Progenitor cell of endocrine pancreas (in vitro differentiated cells): ENCODE results near the gene UPK1B. TPM values are rescaled to one million over a fixed set of nuclear protein-coding genes. Genes with fewer than 3 reads are reported as not detected.

Experiments
- DNase-seq: peaks from one replicate; pipeline ENCODE4 v3.0.0; 2021; ENCODE audit warnings: low spot score; ENCODE audit not compliant: unreplicated experiment
- H3K27ac Mint-ChIP-seq: 2 replicates; pipeline ENCODE4 v1.8.0; 2021; ENCODE audit warnings: mild to moderate bottlenecking, moderate library complexity, mixed read lengths
- H3K27me3 Mint-ChIP-seq: 2 replicates; pipeline ENCODE4 v1.8.0; 2021; ENCODE audit warnings: mixed read lengths
- H3K36me3 Mint-ChIP-seq: 2 replicates; pipeline ENCODE4 v1.8.0; 2022; ENCODE audit warnings: mixed read lengths; ENCODE audit not compliant: insufficient read depth
- H3K4me1 Mint-ChIP-seq: 2 replicates; pipeline ENCODE4 v1.8.0; 2021; ENCODE audit warnings: low read depth, mixed read lengths
- H3K4me3 Mint-ChIP-seq: 2 replicates; pipeline ENCODE4 v1.8.0; 2021; ENCODE audit warnings: low read depth, mild to moderate bottlenecking, moderate library complexity, mixed read lengths
- H3K9me3 Mint-ChIP-seq: 2 replicates; pipeline ENCODE4 v1.8.0; 2021; ENCODE audit warnings: low read depth, mixed read lengths
- total RNA-seq: library from RNA; stranded (reverse); gene quantifications from 2 replicates; pipeline ENCODE4 v1.2.1, GENCODE V29; 2021
- TF ChIP-seq, protein P1 (sequence below): fragments of 200-600 bp; sonication (generic); IDR thresholded peaks from one replicate; pipeline ENCODE4 v1.5.0; 2021; ENCODE audit warnings: antibody characterized with exemption, mild to moderate bottlenecking; ENCODE audit not compliant: unreplicated experiment

UPK1B gene
- total RNA-seq, 1 donor from 2014 or later, result 11.9 TPM

GRCh38 chr3:119223511-119223910 lies 50.1 kb downstream of the UPK1B start:
- H3K4me3 Mint-ChIP-seq, result no peak overlapping the region
- H3K9me3 Mint-ChIP-seq, result no peaks in the 10 kb centered on the region
- peaks cover 30% of the 10 kb centered on the region for H3K36me3 Mint-ChIP-seq
- TF ChIP-seq, protein P1, sequence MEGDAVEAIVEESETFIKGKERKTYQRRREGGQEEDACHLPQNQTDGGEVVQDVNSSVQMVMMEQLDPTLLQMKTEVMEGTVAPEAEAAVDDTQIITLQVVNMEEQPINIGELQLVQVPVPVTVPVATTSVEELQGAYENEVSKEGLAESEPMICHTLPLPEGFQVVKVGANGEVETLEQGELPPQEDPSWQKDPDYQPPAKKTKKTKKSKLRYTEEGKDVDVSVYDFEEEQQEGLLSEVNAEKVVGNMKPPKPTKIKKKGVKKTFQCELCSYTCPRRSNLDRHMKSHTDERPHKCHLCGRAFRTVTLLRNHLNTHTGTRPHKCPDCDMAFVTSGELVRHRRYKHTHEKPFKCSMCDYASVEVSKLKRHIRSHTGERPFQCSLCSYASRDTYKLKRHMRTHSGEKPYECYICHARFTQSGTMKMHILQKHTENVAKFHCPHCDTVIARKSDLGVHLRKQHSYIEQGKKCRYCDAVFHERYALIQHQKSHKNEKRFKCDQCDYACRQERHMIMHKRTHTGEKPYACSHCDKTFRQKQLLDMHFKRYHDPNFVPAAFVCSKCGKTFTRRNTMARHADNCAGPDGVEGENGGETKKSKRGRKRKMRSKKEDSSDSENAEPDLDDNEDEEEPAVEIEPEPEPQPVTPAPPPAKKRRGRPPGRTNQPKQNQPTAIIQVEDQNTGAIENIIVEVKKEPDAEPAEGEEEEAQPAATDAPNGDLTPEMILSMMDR, result no peak
- peaks cover 17% of the 10 kb centered on the region for H3K4me1 Mint-ChIP-seq
- no peak for DNase-seq
- no peak overlapping the region for H3K27ac Mint-ChIP-seq
- no peaks in the 10 kb centered on the region for H3K27me3 Mint-ChIP-seq

- Mint-ChIP-seq H3K4me3 (no peak overlapping the region), H3K27ac (no peak overlapping the region), H3K4me1 (peaks cover 14% of the 10 kb centered on the region), H3K36me3 (peaks cover 39% of the 10 kb centered on the region), H3K27me3 (no peaks in the 10 kb centered on the region), H3K9me3 (no peaks in the 10 kb centered on the region)
- no peak for DNase-seq
- TF ChIP-seq, protein P1, result no peak
These were observed 51.7 kb downstream of the UPK1B start for GRCh38 chr3:119225121-119225520.

- Mint-ChIP-seq H3K27me3 (no peaks in the 10 kb centered on the region), H3K36me3 (peaks cover 44% of the 10 kb centered on the region), H3K9me3 (no peaks in the 10 kb centered on the region), H3K27ac (peak overlapping the region; percentile 11), H3K4me3 (no peak overlapping the region), H3K4me1 (peaks cover 2% of the 10 kb centered on the region)
- TF ChIP-seq, protein P1, result no peak
- no peak for DNase-seq
These were observed 53.9 kb downstream of the UPK1B start for GRCh38 chr3:119227070-119227850.

DNA sequence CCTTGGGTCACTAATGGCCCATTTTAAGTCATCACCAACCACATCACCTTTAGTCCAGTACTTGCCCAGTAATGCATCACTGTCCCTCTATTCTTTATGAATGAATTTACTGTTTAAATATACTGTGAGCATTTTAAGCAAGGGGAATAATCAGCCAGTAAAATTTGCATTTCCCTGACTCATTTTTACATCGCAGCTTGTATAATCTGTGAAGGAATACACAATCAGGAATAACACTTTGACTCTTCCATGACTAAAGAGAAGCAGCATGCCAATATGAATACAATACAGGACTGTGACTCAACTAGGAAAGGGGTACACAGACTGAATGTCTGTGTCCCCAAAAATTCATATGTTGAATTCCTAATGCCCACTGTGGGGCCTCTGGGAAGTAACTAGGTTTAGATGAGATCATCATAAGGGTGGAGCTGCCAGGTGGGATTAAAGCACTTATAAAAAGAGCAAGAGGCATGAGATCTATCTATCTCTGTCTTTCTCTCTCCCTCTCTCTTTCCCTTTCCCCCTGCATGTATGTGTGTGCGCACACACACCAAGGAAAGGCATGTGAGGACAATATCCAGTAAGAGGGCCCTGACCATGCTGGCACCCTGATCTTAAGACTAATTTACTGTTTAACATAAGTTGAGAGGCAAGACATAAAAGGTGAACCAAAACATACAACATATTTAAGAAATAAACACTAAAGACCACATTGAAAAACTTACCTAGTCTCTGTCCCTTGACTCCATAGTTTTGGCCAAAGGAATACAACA lies 55.2 kb downstream of the UPK1B start:
- H3K27ac Mint-ChIP-seq, result no peak overlapping the region
- H3K36me3 Mint-ChIP-seq, result peaks cover 42% of the 10 kb centered on the region
- no peaks in the 10 kb centered on the region for H3K4me1 Mint-ChIP-seq
- TF ChIP-seq, protein P1, result no peak
- H3K4me3 Mint-ChIP-seq, result no peak overlapping the region
- H3K27me3 Mint-ChIP-seq, result no peaks in the 10 kb centered on the region
- no peaks in the 10 kb centered on the region for H3K9me3 Mint-ChIP-seq
- DNase-seq, result no peak

DNA sequence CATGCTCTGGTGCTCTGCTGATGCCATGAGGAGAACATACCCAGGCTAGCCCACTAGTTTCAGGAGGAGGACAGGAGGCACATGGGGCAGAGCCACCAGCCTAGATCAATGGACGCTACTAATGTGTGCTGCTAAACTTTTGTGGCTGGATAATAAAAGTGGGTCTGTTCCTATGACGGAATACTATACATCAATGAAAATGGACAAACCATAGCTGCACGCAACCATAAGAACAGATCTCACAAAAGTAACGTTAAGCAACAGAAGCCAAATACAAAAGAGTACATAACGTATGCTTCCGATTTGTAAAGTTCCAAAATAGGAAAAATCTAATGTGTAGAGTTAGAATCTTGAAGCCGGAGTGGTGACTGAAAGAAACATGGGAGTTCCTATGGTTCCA lies 55.8 kb downstream of the UPK1B start:
- Mint-ChIP-seq H3K4me3 (no peak overlapping the region), H3K27ac (no peak overlapping the region), H3K27me3 (no peaks in the 10 kb centered on the region), H3K36me3 (peaks cover 39% of the 10 kb centered on the region), H3K4me1 (no peaks in the 10 kb centered on the region), H3K9me3 (no peaks in the 10 kb centered on the region)
- DNase-seq, result no peak
- TF ChIP-seq, protein P1, result no peak
